ENCODE results near the gene TMEM129. TPM values are rescaled to one million over a fixed set of nuclear protein-coding genes. Genes with fewer than 3 reads are reported as not detected.

The TMEM129 gene
- total and polyA plus RNA-seq, 4 experiments from 2014 or later, result 36.8 to 42.1 (median 40.5) TPM

DNA sequence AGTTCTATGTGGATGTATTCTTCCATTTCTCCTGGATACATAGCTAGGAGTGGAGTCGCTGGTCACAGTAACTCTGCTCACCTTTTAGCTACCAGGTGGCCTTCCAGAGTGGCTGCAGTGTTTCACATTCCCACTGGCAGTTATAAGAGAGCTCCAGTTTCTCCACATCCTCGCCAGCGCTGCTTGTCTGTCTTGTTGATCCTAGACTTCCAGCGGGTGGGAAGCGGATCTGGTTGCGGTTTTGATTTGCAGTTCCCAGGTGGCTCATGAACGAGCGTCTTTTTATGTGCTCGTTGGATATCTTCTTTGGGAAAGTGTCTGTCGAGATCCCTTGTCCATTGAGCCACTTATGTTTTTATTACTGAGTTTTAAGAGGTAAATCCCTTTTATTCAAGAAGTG is 11.8 kb upstream of the TMEM129 start:
- Mint-ChIP-seq H3K4me1 (peaks cover 5 to 33% (median 13%) of the 10 kb centered on the region in 4 donors), H3K36me3 (peaks cover 28 to 62% of the 10 kb centered on the region in 2 donors), H3K4me3 (peak overlapping the region in 1 of 8 donors; percentile 22), H3K27me3 (no peaks in the 10 kb centered on the region), H3K9me3 (peaks cover 0 to 7% (median 0%) of the 10 kb centered on the region in 8 donors), H3K27ac (peak overlapping the region in 1 of 7 donors; percentile 12)
- ChIA-PET POLR2A (ENCODE audit: partially characterized antibody) (interaction anchor here (1.0 kb wide), 1 partner anchor 42 kb away, joined by 3 read pairs; no protein-coding TSS in a partner anchor), CTCF (ENCODE audit: partially characterized antibody) (interaction anchor here (0.7 to 18.0 kb wide), 4 partner anchors 21 to 167 kb away, joined by 3 to 591 read pairs (median 6); partner anchors contain the start of gene SLBP)
- peaks cover 0 to 3% of the 10 kb centered on the region in 2 donors for H3K9me3 ChIP-seq (ENCODE audit: control insufficient read depth in 1 of 2, low read length in 2 of 2)
- DNase-seq, result no peak
- intact Hi-C loops (cut with micrococcal nuclease), result no loop called here
- peaks cover 21% of the 10 kb centered on the region for H3K4me1 ChIP-seq (ENCODE audit: insufficient read depth, low read length)
- H3K4me3 ChIP-seq (ENCODE audit: low read length in 2 of 2), result no peak overlapping the region
- peaks cover 67% of the 10 kb centered on the region for H3K36me3 ChIP-seq (ENCODE audit: insufficient read depth, low read length)
- H3K27me3 ChIP-seq (ENCODE audit: insufficient read depth, low read length), result no peaks in the 10 kb centered on the region
- no peak overlapping the region for H3K27ac ChIP-seq (ENCODE audit: low read depth, low read length)

DNA sequence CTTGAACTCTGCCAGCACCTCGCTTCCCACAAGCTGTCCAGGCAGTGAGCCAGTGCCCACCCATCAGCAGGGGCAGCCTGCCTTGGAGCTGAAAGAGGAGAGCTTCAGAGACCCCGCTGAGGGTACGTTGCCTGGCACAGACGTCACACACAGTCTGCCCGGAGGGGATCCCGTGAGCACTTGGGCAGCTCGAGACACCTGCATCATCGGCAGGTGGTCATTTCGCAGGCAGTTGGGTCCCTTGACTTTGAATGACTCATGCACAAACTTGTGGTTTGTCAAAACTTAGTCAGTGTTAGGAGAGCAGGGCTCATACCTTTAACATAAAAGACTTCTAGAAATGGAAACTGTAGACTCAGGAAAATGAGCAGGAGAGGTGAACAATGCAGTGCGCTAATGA is 10.1 kb upstream of the TMEM129 start:
- no peak overlapping the region for H3K27ac ChIP-seq (ENCODE audit: low read depth, low read length)
- POLR2A ChIA-PET (ENCODE audit: partially characterized antibody), result interaction anchor here (1.0 to 2.3 kb wide), 3 partner anchors 9 to 38 kb away, joined by 3 to 7 read pairs (median 3); partner anchors contain the start of gene SLBP
- H3K9me3 ChIP-seq (ENCODE audit: control insufficient read depth in 1 of 2, low read length in 2 of 2), result no peaks in the 10 kb centered on the region
- no peaks in the 10 kb centered on the region for H3K27me3 Mint-ChIP-seq
- H3K27ac Mint-ChIP-seq, result peak overlapping the region in 1 of 7 donors; percentile 57
- H3K4me1 Mint-ChIP-seq, result peaks cover 10 to 50% (median 20%) of the 10 kb centered on the region in 4 donors
- no peaks in the 10 kb centered on the region for H3K27me3 ChIP-seq (ENCODE audit: insufficient read depth, low read length)
- no peak overlapping the region for H3K4me3 Mint-ChIP-seq
- CTCF ChIA-PET (ENCODE audit: partially characterized antibody), result interaction anchor here (1.1 to 18.0 kb wide), 3 partner anchors 11 to 49 kb away, joined by 3 to 591 read pairs (median 3); no protein-coding TSS in a partner anchor
- H3K9me3 Mint-ChIP-seq, result peaks cover 0 to 3% (median 0%) of the 10 kb centered on the region in 8 donors
- intact Hi-C loops (cut with micrococcal nuclease), result no loop called here
- peaks cover 25 to 56% of the 10 kb centered on the region in 2 donors for H3K36me3 Mint-ChIP-seq
- no peak overlapping the region for H3K4me3 ChIP-seq (ENCODE audit: low read length in 2 of 2)
- no peak for DNase-seq
- peaks cover 33% of the 10 kb centered on the region for H3K4me1 ChIP-seq (ENCODE audit: insufficient read depth, low read length)
- peaks cover 61% of the 10 kb centered on the region for H3K36me3 ChIP-seq (ENCODE audit: insufficient read depth, low read length)

- H3K9me3 ChIP-seq (ENCODE audit: control insufficient read depth in 1 of 2, low read length in 2 of 2), result no peaks in the 10 kb centered on the region
- no peaks in the 10 kb centered on the region for H3K27me3 ChIP-seq (ENCODE audit: insufficient read depth, low read length)
- H3K4me1 ChIP-seq (ENCODE audit: insufficient read depth, low read length), result peaks cover 38% of the 10 kb centered on the region
- peaks cover 61% of the 10 kb centered on the region for H3K36me3 ChIP-seq (ENCODE audit: insufficient read depth, low read length)
- ChIA-PET CTCF (ENCODE audit: partially characterized antibody) (interaction anchor here (0.6 to 18.0 kb wide), 12 partner anchors 11 to 453 kb away, joined by 3 to 591 read pairs (median 3); partner anchors contain the start of gene SLBP), POLR2A (ENCODE audit: partially characterized antibody) (interaction anchor here (1.0 to 2.3 kb wide), 4 partner anchors 9 to 39 kb away, joined by 3 to 7 read pairs (median 4); partner anchors contain the start of gene SLBP)
- H3K27me3 Mint-ChIP-seq, result no peaks in the 10 kb centered on the region
- DNase-seq, result no peak
- intact Hi-C loops (cut with micrococcal nuclease), result no loop called here
- H3K4me1 Mint-ChIP-seq, result peaks cover 12 to 53% (median 23%) of the 10 kb centered on the region in 4 donors
- H3K4me3 Mint-ChIP-seq, result no peak overlapping the region
- peak overlapping the region in 1 of 7 donors; percentile 8 for H3K27ac Mint-ChIP-seq
- peaks cover 0 to 3% (median 0%) of the 10 kb centered on the region in 8 donors for H3K9me3 Mint-ChIP-seq
- no peak overlapping the region for H3K27ac ChIP-seq (ENCODE audit: low read depth, low read length)
- no peak overlapping the region for H3K4me3 ChIP-seq (ENCODE audit: low read length in 2 of 2)
- H3K36me3 Mint-ChIP-seq, result peaks cover 26 to 56% of the 10 kb centered on the region in 2 donors
Observed at GRCh38 chr4:1730532-1731135, 9.5 kb upstream of the TMEM129 start.

DNA sequence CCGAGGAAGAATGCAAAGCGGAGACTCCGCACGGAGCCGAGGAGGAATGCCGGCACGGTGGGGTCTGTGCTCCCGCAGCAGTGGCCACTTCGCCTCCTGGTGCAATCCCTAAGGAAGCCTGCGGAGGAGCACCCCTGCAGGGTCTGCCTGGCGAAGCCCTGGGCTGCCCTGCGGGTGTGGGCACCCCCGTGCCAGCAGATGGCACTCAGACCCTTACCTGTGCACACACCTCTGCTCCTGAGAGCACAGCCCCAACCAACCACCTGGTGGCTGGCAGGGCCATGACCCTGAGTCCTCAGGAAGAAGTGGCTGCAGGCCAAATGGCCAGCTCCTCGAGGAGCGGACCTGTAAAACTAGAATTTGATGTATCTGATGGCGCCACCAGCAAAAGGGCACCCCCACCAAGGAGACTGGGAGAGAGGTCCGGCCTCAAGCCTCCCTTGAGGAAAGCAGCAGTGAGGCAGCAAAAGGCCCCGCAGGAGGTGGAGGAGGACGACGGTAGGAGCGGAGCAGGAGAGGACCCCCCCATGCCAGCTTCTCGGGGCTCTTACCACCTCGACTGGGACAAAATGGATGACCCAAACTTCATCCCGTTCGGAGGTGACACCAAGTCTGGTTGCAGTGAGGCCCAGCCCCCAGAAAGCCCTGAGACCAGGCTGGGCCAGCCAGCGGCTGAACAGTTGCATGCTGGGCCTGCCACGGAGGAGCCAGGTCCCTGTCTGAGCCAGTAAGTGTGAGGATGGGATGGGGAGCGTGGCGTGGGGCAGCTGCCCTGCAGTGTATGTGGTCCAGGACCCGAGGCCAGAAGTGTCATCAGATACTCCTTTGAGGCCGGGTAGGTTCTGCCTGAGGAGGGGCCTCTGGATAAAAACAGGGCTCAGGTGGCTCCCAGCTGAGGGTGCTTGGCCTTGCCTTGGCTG is 7.2 kb upstream of the TMEM129 start:
- peaks cover 0 to 5% (median 0%) of the 10 kb centered on the region in 8 donors for H3K9me3 Mint-ChIP-seq
- H3K36me3 Mint-ChIP-seq, result peaks cover 34 to 57% of the 10 kb centered on the region in 2 donors
- H3K4me1 ChIP-seq (ENCODE audit: insufficient read depth, low read length), result peaks cover 62% of the 10 kb centered on the region
- intact Hi-C loops (cut with micrococcal nuclease), result loop anchor here (10.0 kb wide), 1 partner anchor 686 kb away; the partner anchor contains the start of genes CFAP99 and ZFYVE28
- ChIA-PET POLR2A (ENCODE audit: partially characterized antibody) (interaction anchor here (1.1 to 1.5 kb wide), 2 partner anchors 35 kb away, joined by 5 read pairs; no protein-coding TSS in a partner anchor), CTCF (ENCODE audit: partially characterized antibody) (interaction anchor here (1.3 to 18.0 kb wide), 2 partner anchors 13 to 37 kb away, joined by 3 to 591 read pairs; no protein-coding TSS in a partner anchor)
- no peaks in the 10 kb centered on the region for H3K27me3 Mint-ChIP-seq
- H3K4me1 Mint-ChIP-seq, result peaks cover 23 to 75% (median 39%) of the 10 kb centered on the region in 4 donors
- H3K27ac Mint-ChIP-seq, result peak overlapping the region in 3 of 7 donors; percentile 15 to 62 (median 32)
- no peaks in the 10 kb centered on the region for H3K27me3 ChIP-seq (ENCODE audit: insufficient read depth, low read length)
- no peak overlapping the region for H3K27ac ChIP-seq (ENCODE audit: low read depth, low read length)
- H3K4me3 Mint-ChIP-seq, result no peak overlapping the region
- no peaks in the 10 kb centered on the region for H3K9me3 ChIP-seq (ENCODE audit: control insufficient read depth in 1 of 2, low read length in 2 of 2)
- peaks cover 58% of the 10 kb centered on the region for H3K36me3 ChIP-seq (ENCODE audit: insufficient read depth, low read length)
- no peak overlapping the region for H3K4me3 ChIP-seq (ENCODE audit: low read length in 2 of 2)
- DNase-seq, result no peak

DNA sequence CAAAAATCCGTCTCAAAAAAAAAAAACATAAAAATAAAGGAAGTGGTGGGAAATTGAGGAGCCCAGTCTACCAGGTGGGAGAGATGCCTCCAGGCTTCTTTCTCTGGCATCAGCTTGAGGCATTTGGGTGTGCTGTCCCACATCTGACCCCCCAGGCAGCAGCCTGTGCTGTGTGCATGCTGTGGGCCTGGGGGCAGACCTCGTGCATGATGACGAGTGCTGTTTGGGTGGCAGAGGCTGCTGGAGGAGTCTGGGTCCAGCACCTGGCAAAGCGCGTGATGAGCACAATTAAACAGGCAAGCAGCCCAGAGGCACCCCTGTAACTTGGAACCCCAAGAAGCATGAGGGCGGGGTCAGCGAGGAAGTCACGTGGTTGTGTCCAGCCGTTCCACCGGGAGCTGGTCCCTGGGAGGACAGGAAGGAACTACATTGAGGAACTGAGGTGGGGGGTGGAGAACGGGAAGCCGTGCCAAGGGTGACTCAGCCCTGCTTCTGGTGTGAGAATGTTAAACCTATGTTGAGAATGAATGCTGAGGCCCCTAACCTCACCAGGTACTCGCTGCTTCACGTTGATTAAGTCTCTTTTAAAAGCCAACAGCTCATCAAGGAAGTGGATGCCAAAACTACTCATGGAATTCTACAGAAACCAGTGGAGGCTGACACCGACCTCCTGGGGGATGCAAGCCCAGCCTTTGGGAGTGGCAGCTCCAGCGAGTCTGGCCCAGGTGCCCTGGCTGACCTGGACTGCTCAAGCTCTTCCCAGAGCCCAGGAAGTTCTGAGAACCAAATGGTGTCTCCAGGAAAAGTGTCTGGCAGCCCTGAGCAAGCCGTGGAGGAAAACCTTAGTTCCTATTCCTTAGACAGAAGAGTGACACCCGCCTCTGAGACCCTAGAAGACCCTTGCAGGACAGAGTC is 6.3 kb upstream of the TMEM129 start:
- Histone ChIP-seq H3K4me1 (ENCODE audit: insufficient read depth, low read length) (peaks cover 71% of the 10 kb centered on the region), H3K4me3 (ENCODE audit: low read length in 2 of 2) (no peak overlapping the region), H3K27me3 (ENCODE audit: insufficient read depth, low read length) (no peaks in the 10 kb centered on the region), H3K36me3 (ENCODE audit: insufficient read depth, low read length) (peaks cover 48% of the 10 kb centered on the region), H3K27ac (ENCODE audit: low read depth, low read length) (no peak overlapping the region), H3K9me3 (ENCODE audit: control insufficient read depth in 1 of 2, low read length in 2 of 2) (no peaks in the 10 kb centered on the region)
- DNase-seq, result peak in 1 of 5 donors; percentile 35
- H3K36me3 Mint-ChIP-seq, result peaks cover 30 to 54% of the 10 kb centered on the region in 2 donors
- CTCF ChIA-PET (ENCODE audit: partially characterized antibody), result interaction anchor here (1.0 to 18.0 kb wide), 8 partner anchors 15 to 161 kb away, joined by 3 to 591 read pairs (median 4); partner anchors contain the start of gene SLBP
- peaks cover 0 to 5% (median 0%) of the 10 kb centered on the region in 8 donors for H3K9me3 Mint-ChIP-seq
- intact Hi-C loops (cut with micrococcal nuclease), result loop anchor here (2.0 to 10.0 kb wide), 2 partner anchors 15 to 687 kb away; partner anchors contain the start of genes CFAP99, SLBP and ZFYVE28
- H3K27ac Mint-ChIP-seq, result peak overlapping the region in 3 of 7 donors; percentile 16 to 41 (median 29)
- H3K4me3 Mint-ChIP-seq, result no peak overlapping the region
- H3K4me1 Mint-ChIP-seq, result peaks cover 32 to 85% (median 48%) of the 10 kb centered on the region in 4 donors
- H3K27me3 Mint-ChIP-seq, result no peaks in the 10 kb centered on the region
- POLR2A ChIA-PET (ENCODE audit: partially characterized antibody), result interaction anchor here (0.6 to 7.3 kb wide), 3 partner anchors 9 to 34 kb away, joined by 5 to 196 read pairs (median 5); partner anchors contain the start of gene SLBP

All from CD4-positive, alpha-beta memory T cell (primary cell).